ENCODE data around the gene TUBAL3.
A peak's percentile ranks its signal among the peaks of the same experiment; 100 is the strongest.
"Not testable (repeated sequence)": the region's sequence is repeated elsewhere in the genome, so short reads cannot be mapped to it uniquely, and the experiment has no call there.

TUBAL3 gene

DNA sequence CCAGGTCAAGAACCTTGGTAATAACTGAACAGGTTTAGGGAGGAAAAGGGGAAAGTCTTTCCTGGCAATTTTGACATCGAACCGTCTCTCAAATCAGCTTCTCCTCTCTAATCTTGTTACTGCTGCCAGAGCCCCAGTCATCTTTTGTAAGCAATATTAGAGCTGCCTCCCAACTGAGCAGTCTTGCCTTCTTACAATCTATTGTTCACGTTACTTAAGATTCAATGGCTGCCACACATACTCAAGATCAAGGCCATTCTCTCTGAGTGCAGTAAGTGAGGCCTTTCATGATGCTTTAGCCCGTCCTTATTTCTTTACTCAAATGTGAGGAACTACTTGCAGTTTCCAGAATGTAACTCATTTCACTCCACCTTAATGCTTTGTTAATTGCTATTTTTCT lies 20.1 kb upstream of the TUBAL3 start:
- no peak overlapping the region for H3K4me3 ChIP-seq
- H3K4me2 ChIP-seq, result no peak overlapping the region
- no peaks in the 10 kb centered on the region for H3K4me1 ChIP-seq
- no peaks in the 10 kb centered on the region for H3K27me3 ChIP-seq
- no peak overlapping the region for H3K27ac ChIP-seq
- no peak for TF ChIP-seq Cebpa-rat (IDR thresholded peaks at IDR 0.05)
- H4K20me1 ChIP-seq, result no peaks in the 10 kb centered on the region
- peaks cover 32% of the 10 kb centered on the region; the same call in 1 of the 2 replicates for H3K36me3 ChIP-seq
- H3K9me3 ChIP-seq, result peaks cover 23% of the 10 kb centered on the region
- H3K9ac ChIP-seq, result no peak overlapping the region

DNA sequence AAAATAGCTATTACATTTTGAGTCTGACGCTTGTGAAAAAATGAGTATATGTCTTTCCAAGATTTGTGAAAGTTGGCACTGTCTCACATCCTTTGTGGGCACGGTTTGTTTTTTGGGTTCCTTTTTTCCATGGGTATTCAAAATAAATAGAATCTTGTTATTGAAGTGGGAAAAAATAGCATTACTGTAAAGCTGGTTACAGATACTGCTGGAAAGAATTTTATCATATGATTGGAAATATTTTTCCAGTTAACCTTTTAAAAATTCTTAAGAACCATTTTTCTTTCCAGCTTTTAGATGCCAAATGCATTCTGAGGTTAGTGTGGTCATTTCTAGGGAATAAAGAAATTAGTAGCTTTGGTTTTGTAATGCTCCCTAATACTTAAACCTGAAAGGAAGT lies 19.1 kb upstream of the TUBAL3 start:
- TF ChIP-seq Cebpa-rat (IDR thresholded peaks at IDR 0.05), result no peak
- no peak overlapping the region for H3K4me3 ChIP-seq
- H3K4me1 ChIP-seq, result no peaks in the 10 kb centered on the region

DNA sequence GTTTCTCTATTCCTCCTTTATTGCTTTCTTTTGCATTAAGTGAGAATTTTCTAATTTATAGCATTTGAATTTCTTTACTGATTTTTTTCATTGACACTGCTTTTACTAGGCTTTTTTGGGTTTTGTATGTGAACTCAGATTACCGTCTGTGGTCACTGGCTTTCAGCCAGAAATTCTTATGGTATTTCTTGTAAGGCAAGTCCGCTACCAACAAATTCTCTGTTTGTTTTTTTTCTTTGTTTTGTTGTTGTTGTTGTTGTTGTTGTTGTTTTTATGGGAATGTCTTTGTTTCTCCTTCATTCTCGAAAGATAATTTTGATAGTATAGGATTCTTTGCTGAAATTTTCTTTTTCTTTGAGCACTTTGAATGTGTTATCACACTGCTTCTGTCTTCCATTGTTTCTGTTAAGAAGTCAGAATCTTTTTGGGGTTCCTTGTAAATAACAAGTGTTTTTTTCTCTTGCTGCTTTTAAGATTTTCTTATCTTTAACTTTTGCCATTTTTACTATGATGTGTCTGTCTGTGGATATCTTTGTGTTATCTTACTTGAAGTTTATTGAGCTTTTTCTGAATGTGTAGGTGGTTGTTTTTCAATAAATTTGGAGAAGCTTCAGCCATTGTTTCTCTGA lies 15.0 kb upstream of the TUBAL3 start:
- peaks cover 45% of the 10 kb centered on the region for H3K36me3 ChIP-seq
- H4K20me1 ChIP-seq, result no peaks in the 10 kb centered on the region
- H3K9me3 ChIP-seq, result peaks cover 65% of the 10 kb centered on the region

More for the DNA sequence above, 19.1 kb upstream of the TUBAL3 start:
- H3K27me3 ChIP-seq, result no peaks in the 10 kb centered on the region
- peaks cover 32% of the 10 kb centered on the region for H3K9me3 ChIP-seq
- no peak overlapping the region for H3K4me2 ChIP-seq
- H4K20me1 ChIP-seq, result no peaks in the 10 kb centered on the region
- no peak overlapping the region for H3K9ac ChIP-seq
- peaks cover 25% of the 10 kb centered on the region; the same call in 1 of the 2 replicates for H3K36me3 ChIP-seq
- no peak overlapping the region for H3K27ac ChIP-seq

DNA sequence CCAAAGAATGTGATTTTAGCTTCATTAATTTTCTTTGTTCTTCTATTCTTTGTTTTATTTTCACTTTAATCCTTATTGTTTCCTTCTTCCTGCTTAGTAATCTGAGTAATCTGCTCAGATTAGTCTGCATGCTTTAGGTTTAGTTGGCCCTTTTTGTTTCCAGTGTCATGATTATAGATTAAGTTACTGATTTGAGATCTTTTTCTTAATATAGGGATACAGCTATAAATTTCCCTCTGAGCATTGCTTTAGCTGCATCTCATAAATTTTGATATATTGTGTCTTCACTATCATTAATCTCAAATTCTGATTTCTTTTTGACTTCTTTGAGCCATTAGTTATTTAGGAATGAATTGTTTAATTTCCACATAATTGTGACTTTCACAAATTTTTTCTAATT lies 14.0 kb upstream of the TUBAL3 start:
- Histone ChIP-seq H4K20me1 (no peaks in the 10 kb centered on the region), H3K9me3 (peaks cover 65% of the 10 kb centered on the region), H3K9ac (no peak overlapping the region), H3K4me2 (no peak overlapping the region), H3K4me1 (peaks cover 6% of the 10 kb centered on the region), H3K27ac (no peak overlapping the region), H3K27me3 (no peaks in the 10 kb centered on the region), H3K4me3 (no peak overlapping the region), H3K36me3 (peaks cover 45% of the 10 kb centered on the region)
- no peak for TF ChIP-seq Cebpa-rat (IDR thresholded peaks at IDR 0.05)

More for the DNA sequence above, 15.0 kb upstream of the TUBAL3 start:
- H3K4me3 ChIP-seq, result no peak overlapping the region
- H3K4me2 ChIP-seq, result no peak overlapping the region
- no peak overlapping the region for H3K27ac ChIP-seq
- H3K27me3 ChIP-seq, result no peaks in the 10 kb centered on the region
- H3K9ac ChIP-seq, result no peak overlapping the region
- no peaks in the 10 kb centered on the region for H3K4me1 ChIP-seq
- no peak for TF ChIP-seq Cebpa-rat (IDR thresholded peaks at IDR 0.05)

DNA sequence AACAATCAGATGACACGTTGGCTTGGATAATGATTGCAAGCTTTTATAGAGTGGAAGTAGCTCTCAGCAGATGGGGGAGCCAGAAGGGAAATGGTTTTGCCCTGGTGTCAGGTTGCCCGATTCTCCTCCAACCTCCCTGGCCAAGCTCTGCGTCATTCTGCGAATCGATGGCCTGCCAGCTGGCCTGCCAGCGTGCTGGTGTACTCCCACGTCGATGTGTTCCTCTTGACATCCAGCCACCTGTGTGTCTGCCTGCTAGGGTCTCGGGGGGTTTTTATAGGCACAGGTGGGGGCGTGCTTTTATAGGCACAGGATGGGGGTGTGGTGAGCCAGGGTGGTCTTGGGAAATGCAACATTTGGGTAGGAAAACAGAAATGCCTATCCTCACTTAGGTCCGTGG lies 12.4 kb upstream of the TUBAL3 start:
- Histone ChIP-seq H4K20me1 (no peaks in the 10 kb centered on the region), H3K4me1 (peaks cover 11% of the 10 kb centered on the region), H3K27ac (no peak overlapping the region), H3K27me3 (no peaks in the 10 kb centered on the region), H3K9ac (no peak overlapping the region), H3K9me3 (peaks cover 63% of the 10 kb centered on the region), H3K4me2 (no peak overlapping the region), H3K36me3 (peaks cover 44% of the 10 kb centered on the region), H3K4me3 (no peak overlapping the region)
- no peak for TF ChIP-seq Cebpa-rat (IDR thresholded peaks at IDR 0.05)

DNA sequence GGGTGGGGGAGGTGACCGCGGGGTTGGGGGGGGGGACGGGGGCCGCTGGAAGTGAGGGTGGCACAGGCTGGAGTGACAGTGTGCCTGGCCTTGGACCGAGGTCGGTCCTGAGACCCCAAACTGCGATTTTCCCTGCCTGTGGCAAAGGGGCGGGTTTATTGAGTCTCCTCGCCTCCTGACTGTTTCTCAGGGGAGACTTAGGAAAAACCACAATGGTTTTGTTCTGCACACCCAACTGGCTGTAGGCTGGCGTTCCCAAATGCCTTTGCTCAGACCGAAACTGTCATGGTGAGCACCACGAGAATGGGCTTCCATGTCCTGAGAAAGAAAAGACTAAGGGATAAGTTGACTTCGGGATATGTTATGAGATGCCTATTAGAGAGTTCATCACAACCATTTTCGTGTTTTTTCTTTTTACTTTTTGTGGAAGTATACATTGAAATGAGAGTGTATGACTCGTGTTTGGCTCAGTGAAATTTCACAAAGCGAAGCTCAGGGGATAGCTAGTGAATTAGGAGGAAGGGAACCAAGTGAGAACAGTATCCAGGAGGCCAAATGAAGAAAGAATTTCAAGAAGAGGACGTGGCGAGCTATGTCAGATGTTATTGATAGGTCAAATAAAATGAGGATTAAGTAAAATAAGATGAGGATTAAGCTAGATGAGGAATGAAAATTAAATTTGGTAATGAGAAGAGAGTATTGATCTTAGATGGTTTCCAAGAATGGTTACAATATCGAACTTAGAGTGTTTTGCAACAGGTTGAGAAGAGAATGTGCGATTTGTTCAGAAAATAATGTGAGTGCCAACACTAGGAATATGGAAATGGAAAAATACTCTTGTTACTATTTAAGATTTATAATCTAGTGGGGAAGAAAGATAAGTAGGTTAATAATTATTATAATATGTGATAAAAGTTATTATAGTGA lies 8.6 kb upstream of the TUBAL3 start:
- no peak for TF ChIP-seq Cebpa-rat (IDR thresholded peaks at IDR 0.05)
- H3K27ac ChIP-seq, result no peak overlapping the region

DNA sequence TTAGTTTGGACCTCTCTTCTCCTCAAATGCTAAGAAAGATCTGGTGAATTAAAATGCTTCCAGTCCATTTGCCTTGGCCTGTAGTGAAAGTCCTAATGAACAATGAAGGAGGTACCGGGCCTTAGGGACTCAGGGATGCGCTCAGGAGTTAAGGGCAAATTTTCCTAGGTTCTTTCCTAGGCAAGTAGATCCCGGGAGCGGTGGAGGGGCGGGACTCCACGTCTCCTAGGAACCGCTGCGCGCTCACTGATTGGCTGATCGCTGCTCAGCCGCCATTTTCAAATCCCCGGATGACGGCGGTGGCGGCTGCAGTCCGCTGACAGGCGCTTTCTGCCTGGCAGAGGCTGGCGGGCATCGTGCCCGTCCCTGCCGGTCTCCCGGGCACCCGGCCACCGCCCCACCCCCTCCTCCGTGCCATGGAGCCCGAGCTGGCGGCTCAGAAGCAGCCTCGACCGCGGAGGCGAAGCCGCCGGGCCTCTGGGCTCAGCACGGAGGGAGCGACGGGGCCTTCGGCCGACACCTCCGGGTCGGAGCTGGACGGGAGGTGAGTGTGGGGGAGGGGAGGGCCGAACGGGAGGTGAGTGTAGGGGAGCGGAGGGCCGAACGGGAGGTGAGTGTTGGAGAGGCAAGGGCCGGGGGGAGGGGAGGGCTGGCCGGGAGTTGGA lies 7.8 kb upstream of the TUBAL3 start, which contains the start of gene NET1:
Gene NET1, plus strand, starts transcription at position 281 of the 665 bp plus-strand sequence. Its CDS starts 136 bp downstream, at position 417.
- H3K4me3 ChIP-seq, result peak within 1 kb of the TSS; percentile 82
- H3K27ac ChIP-seq, result peak within 1 kb of the TSS; percentile 85; the same call in 1 of the 2 replicates
- H3K9me3 ChIP-seq, result peaks cover 35% of the 10 kb centered on the region
- no peaks in the 10 kb centered on the region for H3K27me3 ChIP-seq
- no peak for TF ChIP-seq Cebpa-rat (IDR thresholded peaks at IDR 0.05)
- no peaks in the 10 kb centered on the region for H4K20me1 ChIP-seq
- H3K4me2 ChIP-seq, result peak within 1 kb of the TSS; percentile 90
- H3K36me3 ChIP-seq, result peaks cover 27% of the 10 kb centered on the region
- H3K4me1 ChIP-seq, result peaks cover 11% of the 10 kb centered on the region
- H3K9ac ChIP-seq, result peak within 1 kb of the TSS; percentile 83

More for the DNA sequence above, 8.6 kb upstream of the TUBAL3 start:
- Histone ChIP-seq H3K4me1 (peaks cover 11% of the 10 kb centered on the region), H3K27me3 (no peaks in the 10 kb centered on the region), H3K36me3 (peaks cover 29% of the 10 kb centered on the region), H3K9ac (peak overlapping the region; percentile 71; the same call in 1 of the 2 replicates), H3K4me2 (peak overlapping the region; percentile 90), H3K4me3 (peak overlapping the region; percentile 82), H3K9me3 (peaks cover 37% of the 10 kb centered on the region), H4K20me1 (no peaks in the 10 kb centered on the region)

DNA sequence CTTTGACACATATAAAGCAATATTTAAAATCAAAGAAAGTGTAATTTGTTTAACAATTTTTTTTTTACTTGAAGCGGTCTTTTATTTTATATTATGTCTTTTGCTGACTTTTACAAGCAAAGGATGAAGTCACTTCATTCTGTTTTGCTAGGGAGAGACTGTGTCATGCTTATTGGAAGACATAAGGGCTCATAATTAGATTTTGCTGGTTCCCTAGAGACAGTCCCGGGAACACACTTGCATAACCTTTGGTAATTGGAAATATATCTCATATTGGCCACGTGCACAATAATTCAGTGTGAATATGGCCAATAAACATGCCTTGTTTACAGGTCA lies 7.3 kb upstream of the TUBAL3 start:
- peaks cover 35% of the 10 kb centered on the region for H3K9me3 ChIP-seq
- H3K4me3 ChIP-seq, result peak overlapping the region; percentile 82
- H3K4me2 ChIP-seq, result peak overlapping the region; percentile 67
- no peaks in the 10 kb centered on the region for H3K27me3 ChIP-seq
- H3K9ac ChIP-seq, result peak overlapping the region; percentile 83; the same call in 1 of the 2 replicates
- H4K20me1 ChIP-seq, result no peaks in the 10 kb centered on the region
- peaks cover 11% of the 10 kb centered on the region for H3K4me1 ChIP-seq
- H3K27ac ChIP-seq, result no peak overlapping the region
- peaks cover 22% of the 10 kb centered on the region for H3K36me3 ChIP-seq
- TF ChIP-seq Cebpa-rat (IDR thresholded peaks at IDR 0.05), result no peak

DNA sequence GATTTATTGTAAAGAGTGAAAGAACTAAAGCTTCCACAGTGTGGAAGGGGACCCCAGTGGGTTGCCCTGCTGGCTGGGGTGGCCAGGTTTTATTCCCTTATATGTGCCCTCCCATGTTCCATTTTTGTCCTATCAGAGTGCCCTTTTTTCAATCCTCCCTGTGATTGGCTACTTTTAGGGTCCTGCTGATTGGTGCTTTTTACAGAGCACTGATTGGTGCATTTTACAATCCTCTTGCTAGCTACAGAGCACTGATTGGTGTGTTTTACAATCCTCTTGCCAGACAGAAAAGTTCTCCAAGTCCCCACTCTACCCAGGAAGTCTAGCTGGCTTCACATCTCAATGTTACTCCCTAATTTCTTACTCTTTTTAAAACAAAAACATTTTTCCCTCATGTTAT lies 6.2 kb upstream of the TUBAL3 start:
- H3K4me3 ChIP-seq, H3K4me2 ChIP-seq, H3K27ac ChIP-seq, H4K20me1 ChIP-seq, H3K9ac ChIP-seq, H3K27me3 ChIP-seq: not testable (repeated sequence)
- H3K9me3 ChIP-seq, result peaks cover 28% of the 10 kb centered on the region
- peaks cover 10% of the 10 kb centered on the region; the same call in 1 of the 2 replicates for H3K36me3 ChIP-seq
- peaks cover 11% of the 10 kb centered on the region for H3K4me1 ChIP-seq
